ENCODE results near the gene BTRC.

BTRC gene

DNA sequence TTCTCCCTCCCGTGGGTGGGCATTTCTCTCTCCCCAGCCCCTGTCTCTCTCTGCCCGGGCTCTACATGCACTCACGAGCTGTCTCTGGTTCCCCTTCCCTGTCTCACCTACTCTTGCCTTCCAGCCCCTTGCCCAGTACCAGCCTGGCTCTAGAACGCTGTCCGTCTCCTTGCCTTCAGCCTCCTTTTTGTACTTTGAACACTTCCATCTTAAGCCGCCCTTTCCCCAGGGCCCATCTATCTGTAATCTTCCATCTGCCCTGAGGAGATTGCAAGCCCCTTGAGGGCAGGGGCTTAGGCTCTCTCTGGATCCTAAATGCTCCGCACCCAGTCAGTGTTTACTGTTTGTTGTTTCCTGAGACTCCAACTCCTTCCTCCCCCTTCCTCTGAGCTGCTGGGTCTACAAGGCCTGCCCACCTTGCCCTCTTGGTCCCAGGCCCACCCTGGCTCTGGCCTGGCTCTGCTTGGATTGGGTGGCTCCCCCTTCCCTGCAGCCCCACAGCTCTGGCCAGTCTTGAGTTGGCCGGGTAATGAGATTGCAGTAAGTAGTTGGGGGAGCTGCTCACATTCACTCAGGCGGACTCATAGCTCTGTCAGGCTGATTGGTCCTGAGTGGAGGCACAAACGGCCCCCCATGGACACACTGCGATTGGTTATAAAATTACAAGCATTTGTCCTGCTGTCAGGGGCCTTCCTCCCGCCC, 205.8 kb downstream of the BTRC start:
- TF ChIP-seq ZNF274 (IDR thresholded peaks at IDR 0.05; ENCODE audit: low read depth, low read length): no peak
- no peak overlapping the region for H3K4me3 ChIP-seq (ENCODE audit: low read length)

DNA sequence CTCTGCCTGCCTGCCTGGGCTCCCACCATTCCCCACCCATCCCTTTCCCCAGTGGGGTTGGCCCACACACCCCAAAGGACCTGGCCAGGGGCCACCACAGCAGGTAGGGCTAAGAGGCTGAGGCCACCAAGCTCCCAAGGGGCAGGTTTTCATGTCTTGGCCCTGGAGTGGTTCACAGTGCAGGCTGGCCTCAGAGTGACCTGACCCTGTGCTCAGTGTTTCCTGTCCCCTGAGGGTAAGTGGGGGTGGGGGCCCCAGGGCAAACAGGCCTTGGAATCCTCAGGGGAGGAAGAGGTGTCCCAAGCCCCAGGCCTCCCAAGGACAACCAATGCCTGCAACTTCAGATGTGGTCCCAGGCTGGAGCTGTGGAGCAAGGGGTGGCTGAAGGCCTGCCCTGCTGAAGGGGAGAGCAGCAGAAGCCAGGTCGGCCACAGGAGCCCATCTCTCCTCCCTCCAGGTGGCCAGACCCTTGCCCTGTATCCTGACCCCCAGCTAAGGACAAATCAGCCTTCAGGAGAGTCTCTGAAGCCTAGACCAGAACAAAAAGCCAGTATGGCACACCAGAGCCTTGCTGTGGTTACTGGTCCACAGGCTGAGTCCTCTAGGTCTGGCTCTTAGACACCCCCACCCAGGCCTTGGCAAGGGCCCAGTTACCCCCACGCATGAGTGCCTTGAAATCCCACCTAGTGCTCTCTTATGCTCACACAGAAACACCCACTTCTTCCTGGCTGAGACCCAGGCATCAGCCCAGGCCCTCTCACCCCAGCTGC, 206.5 kb downstream of the BTRC start:
- TF ChIP-seq ZNF274 (IDR thresholded peaks at IDR 0.05; ENCODE audit: low read depth, low read length): no peak
- no peak overlapping the region for H3K4me3 ChIP-seq (ENCODE audit: low read length)

DNA sequence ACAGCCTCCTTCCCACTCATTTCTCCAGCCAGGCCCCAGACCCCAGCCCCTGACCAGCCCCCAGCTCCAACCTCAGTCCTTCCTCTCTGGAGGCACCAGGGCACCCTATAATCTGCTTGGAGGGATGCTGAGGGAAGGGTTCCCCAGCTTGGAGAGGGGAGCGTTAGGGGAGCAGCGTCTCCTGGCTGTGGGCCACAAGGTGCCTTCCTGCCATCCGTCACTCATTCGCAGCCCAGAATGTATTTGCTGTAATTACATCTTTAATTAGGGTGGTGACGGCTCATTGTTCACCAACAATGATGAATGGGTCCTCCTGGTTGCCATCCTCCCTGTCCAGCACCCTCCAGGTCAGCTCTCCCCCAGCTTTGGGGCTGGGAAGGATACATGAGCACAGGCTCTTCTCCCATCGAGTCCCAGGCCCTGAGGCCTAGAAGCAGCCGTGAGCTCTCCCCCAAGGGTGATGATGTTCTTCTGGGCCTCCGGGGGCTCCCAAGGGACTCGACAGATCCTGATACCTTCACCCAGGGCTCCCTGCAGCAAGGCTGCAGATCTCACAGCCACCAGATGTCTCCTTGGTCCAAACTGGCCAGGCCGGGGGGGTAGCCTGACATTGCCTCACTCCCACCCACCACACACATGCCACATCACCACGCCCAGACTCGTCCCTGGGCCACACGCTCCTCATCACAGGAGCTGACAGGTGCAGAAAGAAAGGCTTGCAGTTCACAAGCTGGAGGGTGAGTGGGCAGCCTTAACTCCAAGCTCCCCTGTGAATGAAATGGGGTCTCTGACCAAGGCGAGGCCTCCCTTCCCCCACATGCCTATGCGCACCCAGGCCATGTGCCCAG, 207.3 kb downstream of the BTRC start:
- H3K4me3 ChIP-seq (ENCODE audit: low read length): no peak overlapping the region
- TF ChIP-seq ZNF274 (IDR thresholded peaks at IDR 0.05; ENCODE audit: low read depth, low read length): no peak

DNA sequence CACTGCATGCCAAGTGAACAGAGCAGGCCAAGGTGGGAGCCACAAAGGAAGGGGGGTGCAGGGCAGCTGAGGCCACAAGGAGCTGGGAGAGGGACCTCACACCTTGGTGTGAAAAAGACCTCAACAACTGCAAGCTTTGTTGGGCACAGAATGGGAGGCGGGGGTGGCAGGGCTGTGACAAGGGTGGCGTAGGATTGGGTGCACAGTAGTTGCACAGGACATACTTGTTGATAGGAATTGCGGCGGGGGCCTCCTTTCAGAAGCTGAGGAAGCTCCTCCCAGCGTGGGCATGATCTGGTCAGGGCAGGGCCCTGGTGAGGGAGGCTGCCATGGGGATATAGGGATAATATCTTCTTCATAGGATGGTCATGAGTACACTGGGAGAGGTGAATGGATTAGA, 208.3 kb downstream of the BTRC start:
- no peak overlapping the region for H3K4me3 ChIP-seq (ENCODE audit: low read length)
- no peak for TF ChIP-seq ZNF274 (IDR thresholded peaks at IDR 0.05; ENCODE audit: low read depth, low read length)

DNA sequence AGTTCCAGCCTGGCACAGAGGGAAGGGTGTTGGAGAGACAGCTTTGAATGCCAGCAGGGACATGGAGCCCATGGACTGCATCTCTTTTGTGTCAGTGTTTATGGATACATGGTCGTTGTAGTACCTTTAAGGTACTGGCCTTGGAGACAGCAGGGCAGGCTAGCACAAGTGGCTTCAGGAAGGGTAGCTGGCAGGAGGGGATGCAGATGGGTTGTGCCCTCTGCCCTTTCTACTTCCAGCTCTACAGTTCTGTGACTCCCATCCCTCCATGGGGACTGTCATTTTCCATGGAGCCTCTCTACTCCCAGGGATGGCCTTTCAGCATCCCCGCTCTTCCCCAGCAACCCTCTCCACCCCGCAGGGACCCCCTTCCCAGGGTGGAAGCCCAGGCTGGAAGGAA, 209.0 kb downstream of the BTRC start:
- TF ChIP-seq ZNF274 (IDR thresholded peaks at IDR 0.05; ENCODE audit: low read depth, low read length): no peak
- no peak overlapping the region for H3K4me3 ChIP-seq (ENCODE audit: low read length)

DNA sequence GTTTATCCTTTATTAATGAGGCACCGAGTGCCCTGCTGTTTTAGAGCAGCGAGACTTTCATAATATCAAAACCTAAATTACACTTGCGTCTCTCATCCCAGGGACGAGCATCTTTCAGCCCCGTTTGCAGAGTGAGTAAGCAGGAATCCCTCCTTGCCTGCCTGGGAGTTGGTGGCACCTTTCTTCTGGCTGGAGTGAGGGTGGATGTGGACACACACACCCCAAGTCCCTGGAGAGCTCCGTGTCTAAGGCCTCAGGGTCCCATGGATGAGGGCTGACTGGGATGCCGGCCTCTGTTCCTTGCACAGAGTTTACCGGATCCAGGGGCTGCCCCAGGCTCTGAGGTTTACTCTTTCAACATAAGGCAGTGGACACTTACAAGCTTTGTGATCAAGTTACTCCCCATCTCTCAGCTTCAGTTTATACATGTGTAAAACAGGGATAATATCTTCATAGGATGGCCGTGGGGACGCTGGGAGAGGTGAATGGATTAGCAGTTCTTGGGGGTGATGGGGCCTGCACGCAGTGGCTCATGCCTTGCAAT, 209.6 kb downstream of the BTRC start:
- H3K4me3 ChIP-seq (ENCODE audit: low read length): no peak overlapping the region
- TF ChIP-seq ZNF274 (IDR thresholded peaks at IDR 0.05; ENCODE audit: low read depth, low read length): no peak

DNA sequence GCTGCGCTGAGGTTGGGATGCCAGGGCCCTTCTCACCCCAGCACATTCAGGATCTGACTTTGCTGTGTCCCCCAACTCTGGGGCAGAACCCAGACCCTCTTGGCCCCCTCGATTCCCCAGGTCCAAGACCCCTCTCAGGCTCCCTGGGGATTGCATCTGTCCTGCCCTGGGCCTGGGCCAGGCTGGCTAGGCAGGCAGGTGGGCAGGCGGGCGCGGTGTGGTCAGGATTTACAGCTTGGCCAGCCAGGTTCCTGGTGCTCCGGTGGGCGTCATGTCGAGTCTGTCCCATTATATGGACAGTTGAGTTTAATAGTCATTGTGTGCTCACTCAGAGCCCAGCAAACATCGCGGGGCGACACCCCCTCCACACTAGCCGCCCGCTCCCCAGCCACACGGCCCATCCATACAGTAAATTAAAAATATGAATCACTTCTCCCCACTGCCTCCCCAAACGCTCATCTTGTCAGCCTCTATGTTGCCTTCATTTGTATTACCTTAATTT, 210.6 kb downstream of the BTRC start:
- TF ChIP-seq ZNF274 (IDR thresholded peaks at IDR 0.05; ENCODE audit: low read depth, low read length): no peak
- H3K4me3 ChIP-seq (ENCODE audit: low read length): no peak overlapping the region

DNA sequence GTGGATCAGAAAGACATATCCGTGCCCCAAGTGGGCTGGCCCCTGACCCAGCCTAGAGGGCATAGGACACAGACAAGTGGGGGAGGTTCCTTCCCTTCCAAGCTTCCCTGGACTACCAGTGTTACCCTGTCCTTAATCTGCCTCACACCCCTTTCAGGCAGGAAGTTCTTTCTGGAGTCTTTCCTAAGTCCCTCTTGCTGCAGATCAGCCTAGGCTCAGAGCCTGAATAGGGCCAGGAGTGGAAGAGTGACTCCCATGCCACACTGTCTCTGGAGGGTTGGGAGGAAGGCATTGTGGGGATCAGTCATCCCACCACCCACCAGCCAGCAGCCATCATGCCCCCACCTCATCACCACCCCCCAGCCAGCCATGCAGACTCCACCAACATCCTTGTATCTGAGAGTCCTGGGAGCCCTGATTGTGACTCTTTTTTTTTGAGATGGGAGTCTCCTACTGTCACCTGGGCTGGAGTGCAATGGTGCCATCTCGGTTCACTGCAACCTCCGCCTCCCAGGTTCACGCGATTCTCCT, 211.5 kb downstream of the BTRC start:
- TF ChIP-seq ZNF274 (IDR thresholded peaks at IDR 0.05; ENCODE audit: low read depth, low read length): no peak
- no peak overlapping the region for H3K4me3 ChIP-seq (ENCODE audit: low read length)

DNA sequence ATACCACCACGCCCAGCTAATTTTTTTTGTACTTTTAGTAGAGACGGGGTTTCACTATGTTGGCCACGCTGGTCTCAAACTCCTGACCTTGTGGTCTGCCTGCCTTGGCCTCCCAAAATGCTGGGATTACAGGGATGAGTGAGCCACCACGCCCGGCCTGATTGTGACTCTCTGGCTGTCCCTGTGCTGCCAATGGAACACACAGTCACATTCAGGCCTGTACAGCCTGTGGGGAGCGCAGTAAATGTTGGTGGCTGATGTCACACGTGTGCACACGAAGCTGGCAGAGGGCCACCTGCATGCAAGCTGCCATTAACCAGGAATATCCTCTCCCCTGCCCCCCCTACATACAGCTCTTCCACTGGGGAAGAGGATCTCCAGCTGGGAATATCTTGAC, 212.0 kb downstream of the BTRC start:
- no peak overlapping the region for H3K4me3 ChIP-seq (ENCODE audit: low read length)
- no peak for TF ChIP-seq ZNF274 (IDR thresholded peaks at IDR 0.05; ENCODE audit: low read depth, low read length)

DNA sequence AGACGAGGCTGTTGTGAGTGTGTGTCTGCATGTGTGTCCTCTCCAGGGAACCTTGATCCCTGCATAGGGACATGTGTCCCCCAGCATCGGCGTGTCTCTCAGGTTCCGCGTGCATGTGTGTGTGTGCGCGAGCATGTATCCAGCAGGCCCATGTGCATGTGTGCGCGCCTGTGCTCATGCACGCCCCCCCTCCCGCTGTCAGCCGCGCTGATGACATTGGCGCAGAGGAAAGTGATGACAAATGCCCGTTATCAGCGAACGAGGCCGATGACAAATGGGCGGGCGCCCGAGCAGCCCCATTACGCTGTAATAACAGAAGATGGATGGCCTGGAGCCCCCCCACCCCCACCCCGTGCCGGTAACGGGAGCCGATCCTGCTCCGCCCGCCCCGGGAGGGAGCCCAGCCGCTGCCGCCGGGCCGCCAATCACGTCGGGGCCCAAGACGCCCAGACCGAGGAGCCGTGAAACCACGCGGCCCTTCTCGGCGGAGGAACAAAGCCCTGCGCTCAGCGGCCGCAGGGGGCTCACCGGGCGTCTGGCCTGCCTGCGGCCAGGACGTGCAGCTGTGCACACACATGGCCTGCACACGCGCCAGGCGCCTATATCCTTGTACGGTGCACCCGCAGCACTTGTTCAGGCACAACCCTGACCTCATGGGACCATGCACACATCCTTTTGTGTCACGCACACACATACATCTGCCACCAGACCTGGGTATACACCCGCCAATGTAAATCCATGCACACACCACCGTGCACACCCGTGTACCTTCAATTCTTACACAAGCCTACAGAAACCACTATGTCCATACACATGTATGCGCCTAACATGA, 212.6 kb downstream of the BTRC start:
- no peak for TF ChIP-seq ZNF274 (IDR thresholded peaks at IDR 0.05; ENCODE audit: low read depth, low read length)
- no peak overlapping the region for H3K4me3 ChIP-seq (ENCODE audit: low read length)

DNA sequence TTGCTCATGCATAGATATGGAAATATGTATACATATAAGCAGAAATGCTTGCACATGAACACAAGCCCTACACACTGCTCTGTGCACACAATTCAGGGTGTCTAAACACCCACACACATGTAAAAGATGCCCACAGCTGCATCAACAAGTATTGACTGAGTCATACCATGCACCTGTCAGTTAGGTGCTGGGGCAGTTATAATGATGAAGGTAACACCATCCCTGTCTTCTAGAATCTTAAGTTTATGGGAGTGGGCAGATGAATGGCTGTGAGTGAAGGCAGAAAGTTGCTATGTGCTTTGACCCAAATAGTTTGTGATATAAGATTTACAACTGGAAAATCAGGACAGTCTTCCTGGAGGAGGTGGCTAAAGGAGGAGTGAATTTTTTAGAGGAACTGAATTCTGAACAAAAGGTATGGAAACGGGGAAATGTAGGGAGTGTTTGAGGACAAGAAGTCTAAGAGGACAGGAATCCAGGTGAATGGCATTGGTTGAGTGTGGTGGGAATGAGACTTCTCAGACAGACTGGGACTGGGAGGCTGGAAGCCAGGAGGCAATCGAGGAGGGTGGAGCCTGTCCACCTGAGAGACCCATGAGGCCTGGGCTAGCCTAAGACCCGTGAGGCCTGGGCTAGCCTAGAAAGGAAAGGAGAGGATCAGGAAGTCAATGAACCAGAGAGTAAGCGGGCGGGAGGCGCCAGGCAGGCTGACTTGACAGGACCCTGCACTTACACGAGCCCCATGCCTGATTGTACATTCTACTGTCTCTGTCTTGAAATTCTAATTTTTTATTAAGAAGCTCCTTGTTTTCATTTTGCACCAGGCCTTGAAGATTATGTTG, 213.4 kb downstream of the BTRC start:
- no peak for TF ChIP-seq ZNF274 (IDR thresholded peaks at IDR 0.05; ENCODE audit: low read depth, low read length)
- H3K4me3 ChIP-seq (ENCODE audit: low read length): no peak overlapping the region

DNA sequence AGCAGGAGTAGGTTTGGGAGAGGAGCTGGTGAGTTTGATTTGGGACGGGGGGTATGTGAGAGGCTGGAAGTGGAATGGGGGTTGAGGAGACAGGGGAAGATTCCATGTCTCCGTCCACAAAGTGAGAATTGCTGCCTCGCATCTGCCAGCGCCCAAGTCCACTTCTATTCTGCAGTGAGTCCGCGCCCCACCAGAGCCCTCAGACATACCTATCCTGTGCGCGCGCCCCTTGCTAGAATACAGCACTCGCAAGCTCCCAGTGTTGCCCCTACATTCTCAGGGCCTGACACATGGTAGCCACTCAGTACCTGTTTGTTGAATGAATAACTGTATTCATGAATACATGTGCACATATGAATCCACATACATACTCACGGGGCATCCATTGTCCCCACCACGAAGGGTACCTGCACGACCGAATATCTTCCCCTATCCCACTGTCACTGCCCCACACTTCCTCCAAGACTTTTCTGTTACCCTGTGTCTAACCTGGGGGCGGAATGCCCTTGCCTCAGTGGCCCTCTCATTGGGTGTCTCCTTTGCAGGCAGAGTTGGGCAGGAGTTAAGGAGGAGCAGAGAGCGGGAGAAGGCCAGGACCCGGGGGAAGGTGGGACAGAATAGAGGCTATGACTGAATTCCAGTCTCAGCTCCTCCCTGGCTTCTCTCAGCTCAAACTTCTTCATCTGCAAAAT, 214.2 kb downstream of the BTRC start:
- no peak overlapping the region for H3K4me3 ChIP-seq (ENCODE audit: low read length)
- TF ChIP-seq ZNF274 (IDR thresholded peaks at IDR 0.05; ENCODE audit: low read depth, low read length): no peak

Measured in GM08714 (cell line).